Epithelial cell of esophagus (primary cell): ENCODE data around the gene OR10H3.
"Not testable (repeated sequence)": the region's sequence is repeated elsewhere in the genome, so short reads cannot be mapped to it uniquely, and the experiment has no call there.

Experiments used
- DNase-seq: peaks from one replicate; pipeline ENCODE4 v3.0.0; 2010; ENCODE audit warnings: low read depth
- H3K4me3 ChIP-seq: 2 replicates; pipeline ENCODE4 v1.5.1; 2011; ENCODE audit warnings: mild to moderate bottlenecking, low read length, control low read depth
- TF ChIP-seq, protein P1 (sequence below): IDR thresholded peaks from 2 replicates; pipeline ENCODE4 v1.5.1; 2011; ENCODE audit warnings: low read depth, mild to moderate bottlenecking, low read length, control low read depth, inconsistent platforms; ENCODE audit not compliant: insufficient read depth; ENCODE audit errors: missing control alignments

The OR10H3 gene

DNA sequence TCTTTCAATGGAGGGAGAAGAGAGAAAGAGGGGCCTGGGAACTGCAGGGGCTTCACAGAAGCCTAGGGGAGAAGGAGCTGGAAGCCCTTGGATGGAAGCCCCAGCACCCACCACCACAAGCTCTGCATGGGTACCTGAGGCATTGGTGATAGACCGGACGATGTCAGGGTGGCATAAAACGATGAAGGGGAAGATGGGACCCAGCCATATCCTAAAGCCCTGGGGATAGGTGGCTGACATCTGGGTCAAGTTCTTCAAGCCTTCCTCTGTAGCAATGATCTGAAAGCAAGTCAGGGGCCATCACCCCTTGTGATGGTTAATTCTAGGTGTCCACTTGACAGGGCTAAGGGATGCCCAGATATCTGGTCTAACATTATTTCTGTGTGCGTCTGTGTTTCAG, 38.5 kb downstream of the OR10H3 start:
- no peak overlapping the region for H3K4me3 ChIP-seq
- TF ChIP-seq, protein P1, sequence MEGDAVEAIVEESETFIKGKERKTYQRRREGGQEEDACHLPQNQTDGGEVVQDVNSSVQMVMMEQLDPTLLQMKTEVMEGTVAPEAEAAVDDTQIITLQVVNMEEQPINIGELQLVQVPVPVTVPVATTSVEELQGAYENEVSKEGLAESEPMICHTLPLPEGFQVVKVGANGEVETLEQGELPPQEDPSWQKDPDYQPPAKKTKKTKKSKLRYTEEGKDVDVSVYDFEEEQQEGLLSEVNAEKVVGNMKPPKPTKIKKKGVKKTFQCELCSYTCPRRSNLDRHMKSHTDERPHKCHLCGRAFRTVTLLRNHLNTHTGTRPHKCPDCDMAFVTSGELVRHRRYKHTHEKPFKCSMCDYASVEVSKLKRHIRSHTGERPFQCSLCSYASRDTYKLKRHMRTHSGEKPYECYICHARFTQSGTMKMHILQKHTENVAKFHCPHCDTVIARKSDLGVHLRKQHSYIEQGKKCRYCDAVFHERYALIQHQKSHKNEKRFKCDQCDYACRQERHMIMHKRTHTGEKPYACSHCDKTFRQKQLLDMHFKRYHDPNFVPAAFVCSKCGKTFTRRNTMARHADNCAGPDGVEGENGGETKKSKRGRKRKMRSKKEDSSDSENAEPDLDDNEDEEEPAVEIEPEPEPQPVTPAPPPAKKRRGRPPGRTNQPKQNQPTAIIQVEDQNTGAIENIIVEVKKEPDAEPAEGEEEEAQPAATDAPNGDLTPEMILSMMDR = no peak
- DNase-seq = no peak

DNA sequence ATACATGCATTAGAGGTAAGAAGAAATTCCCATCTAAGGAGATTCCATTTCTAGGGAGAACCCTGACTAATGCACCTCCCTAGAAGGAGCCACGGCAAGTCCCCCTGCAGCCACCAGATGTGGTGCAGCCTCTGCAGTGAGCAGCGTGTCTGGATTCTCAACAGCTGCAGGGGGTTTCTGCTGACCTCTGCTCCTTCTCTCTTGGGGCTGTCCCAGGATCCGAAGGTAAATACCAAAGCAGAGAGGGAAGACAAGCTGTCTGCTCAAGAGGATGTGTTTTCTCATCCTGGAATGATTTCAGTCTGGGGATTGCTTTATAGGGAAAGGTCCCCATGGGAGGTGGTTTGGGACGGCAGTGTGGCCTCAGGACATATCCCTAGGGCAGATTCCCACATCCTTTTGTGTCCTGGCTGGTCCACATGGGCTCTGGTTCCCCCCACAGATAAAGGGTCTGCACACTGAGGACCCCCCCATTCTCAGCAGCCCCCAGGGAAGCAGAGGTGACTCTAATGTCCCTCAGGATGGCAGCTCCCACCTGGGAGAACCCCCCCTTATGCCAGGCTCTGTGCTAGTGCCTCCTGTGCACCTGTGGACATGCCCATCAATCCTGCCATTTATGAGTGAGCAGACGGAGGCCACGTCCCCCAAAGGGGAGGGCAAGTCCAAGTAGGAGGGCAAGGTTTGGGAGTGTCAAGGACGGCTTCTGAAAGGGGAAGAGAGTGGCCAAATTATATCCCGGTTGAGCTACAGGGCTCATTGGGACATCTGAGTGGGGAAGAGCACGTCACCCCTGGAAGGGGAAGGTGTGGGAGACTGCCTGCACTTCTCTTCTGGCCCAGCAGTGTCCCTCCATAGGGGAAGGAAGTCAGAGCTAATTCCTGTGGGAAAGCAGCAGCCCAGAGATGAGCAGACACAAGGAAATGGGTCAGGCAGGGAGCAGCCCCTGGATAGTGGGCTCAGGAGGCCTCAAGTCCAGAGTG, 39.5 kb downstream of the OR10H3 start:
- TF ChIP-seq, protein P1 = no peak
- no peak for DNase-seq

DNA sequence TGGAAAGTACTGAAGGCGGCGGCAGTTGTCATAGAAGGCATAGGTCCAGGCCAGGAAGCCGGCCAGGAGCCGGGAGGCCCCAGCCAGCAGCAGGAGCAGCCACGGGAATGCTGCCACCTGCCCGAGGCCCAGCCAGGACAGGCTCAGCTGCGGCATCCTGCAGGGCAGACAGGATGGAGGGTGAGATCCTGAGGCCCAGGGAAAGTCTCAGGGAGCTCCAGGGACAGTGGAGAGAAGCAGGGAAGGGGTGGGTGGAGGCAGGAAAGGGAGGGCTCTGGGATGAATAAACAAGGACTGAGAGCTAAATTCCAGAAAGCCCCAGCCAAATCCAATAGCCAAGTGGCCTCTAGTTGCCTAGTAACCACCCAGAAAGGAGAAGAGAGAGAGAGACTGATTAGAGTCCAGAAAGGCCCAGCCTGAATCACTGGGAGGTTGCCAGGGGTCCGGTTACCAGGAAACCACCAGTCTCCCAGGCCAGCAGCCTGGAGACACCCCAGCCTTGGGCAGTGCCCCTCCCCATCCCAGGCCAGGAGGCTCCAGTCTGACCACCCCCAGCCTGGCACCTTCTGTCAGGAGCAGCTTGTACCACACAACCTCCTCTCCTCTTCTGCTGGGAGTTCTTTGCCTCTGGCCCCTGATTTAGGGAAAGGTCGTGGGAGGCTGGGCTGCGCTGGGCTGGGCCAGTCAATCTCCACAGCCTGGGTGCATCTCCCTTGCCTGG, 42.1 kb downstream of the OR10H3 start:
- no peak for DNase-seq
- H3K4me3 ChIP-seq = no peak overlapping the region
- TF ChIP-seq, protein P1 = no peak

More for the DNA sequence above, 39.5 kb downstream of the OR10H3 start:
- no peak overlapping the region for H3K4me3 ChIP-seq

DNA sequence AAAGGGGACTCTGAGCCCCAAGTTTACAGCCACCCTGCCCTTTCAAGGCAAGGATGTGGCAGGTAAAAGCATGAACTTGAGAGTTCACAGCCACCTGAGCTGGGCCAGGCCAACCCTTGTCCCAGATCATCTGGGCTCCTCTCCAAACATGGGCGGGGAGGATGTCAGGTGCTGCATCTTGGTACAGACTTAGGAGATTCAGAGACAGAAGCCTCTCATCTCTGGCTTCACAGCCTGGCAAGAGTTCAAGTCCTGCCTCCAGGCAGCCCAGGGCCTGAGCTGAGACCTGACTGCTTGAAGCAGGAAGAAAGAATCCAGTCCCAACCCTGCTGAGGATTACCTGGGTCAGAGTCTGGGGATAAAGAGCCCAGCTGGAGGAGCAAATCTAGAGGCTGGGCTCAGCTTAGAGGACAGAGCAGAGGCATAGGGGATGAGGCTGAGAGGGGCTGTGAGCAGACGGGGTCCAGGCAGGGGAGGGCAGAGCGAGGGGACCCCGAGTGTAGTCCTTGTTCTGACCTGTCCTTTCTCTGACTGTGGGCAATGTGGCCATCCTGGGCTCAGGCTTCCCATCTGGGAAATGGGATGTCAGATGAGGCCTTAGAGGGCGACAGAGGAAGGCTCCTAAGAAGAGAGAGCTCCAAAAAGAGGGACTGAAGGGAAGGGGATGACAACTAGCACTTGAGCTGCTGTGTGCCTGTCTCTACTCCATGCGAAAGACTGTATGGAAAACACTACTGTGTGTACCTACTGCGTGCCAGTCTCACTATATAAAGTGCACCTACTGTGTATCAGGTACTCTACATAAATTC, 43.0 kb downstream of the OR10H3 start:
- no peak overlapping the region for H3K4me3 ChIP-seq
- DNase-seq = peak; percentile 2
- TF ChIP-seq, protein P1 = no peak

DNA sequence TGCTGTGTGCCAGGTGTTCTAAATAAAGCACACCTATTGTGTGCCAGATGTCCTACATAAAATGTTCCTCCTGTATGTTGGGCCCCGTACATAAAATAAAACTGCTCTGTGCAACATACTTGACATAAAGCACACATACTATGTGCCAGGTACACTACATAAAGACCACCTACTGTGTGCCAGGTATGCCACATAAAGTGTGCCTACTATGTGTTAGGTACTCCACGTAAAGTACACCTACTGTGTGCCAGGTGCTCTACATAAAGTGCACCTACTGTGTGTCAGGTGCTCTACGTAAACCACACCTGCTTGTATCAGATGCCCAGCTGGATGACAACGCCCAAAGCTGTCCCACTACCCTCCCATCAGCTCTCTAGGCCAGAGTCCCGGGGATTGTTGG, 43.9 kb downstream of the OR10H3 start:
- no peak overlapping the region for H3K4me3 ChIP-seq
- no peak for DNase-seq
- TF ChIP-seq, protein P1 = no peak

DNA sequence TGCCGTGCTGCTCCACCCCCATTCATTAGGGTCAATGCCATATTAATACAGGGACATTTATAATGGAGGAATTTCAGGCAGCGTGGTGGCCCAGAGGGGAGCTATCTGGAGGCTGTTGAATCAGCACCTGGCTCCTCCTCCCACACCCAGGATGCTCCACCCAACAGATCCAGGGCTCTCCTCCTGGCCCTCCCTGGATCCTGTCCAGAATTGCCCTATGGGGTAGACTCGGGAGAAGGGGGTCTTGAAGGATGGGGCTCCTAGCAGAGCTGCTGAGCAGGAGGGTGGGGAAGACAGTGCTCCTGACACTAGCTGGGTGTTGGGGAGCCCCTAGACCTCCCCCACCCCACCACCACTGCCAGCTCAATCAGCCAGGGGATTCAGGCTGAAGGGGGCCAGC, 44.4 kb downstream of the OR10H3 start:
- DNase-seq = no peak
- no peak overlapping the region for H3K4me3 ChIP-seq
- TF ChIP-seq, protein P1 = no peak

DNA sequence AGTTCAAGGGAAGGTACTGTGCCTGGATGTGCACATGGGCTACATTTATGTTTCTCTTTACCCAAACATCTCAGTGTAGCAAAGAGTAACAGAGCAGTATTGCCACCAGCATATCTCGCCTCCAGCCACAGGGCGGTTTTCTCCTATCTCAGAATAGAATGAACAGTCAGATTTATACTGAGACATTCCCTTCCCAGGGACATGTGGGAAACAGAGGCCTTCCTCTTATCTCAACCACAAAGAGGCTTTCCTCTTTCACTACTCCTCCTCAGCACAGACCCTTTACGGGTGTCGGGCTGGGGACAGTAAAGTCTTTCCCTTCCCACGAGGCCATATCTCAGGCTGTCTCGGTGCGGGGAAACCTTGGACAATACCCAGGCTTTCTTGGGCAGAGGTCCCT, 45.1 kb downstream of the OR10H3 start:
- DNase-seq, H3K4me3 ChIP-seq: not testable (repeated sequence)
